VCaP (cell line): ENCODE data around the gene SLC2A6.

ENCODE experiments used
- H3K27ac ChIP-seq: fragments of 450-650 bp; 2 replicates; pipeline ENCODE4 v1.5.1; 2017
- CTCF ChIP-seq: fragments of 450-650 bp; conservative IDR thresholded peaks from 2 replicates; pipeline ENCODE4 v1.5.1; 2017; ENCODE audit warnings: mild to moderate bottlenecking, moderate library complexity

Gene SLC2A6

GRCh38 chr9:133476036-133476931 lies 2.6 kb downstream of the SLC2A6 start:
- no peak overlapping the region for H3K27ac ChIP-seq
- no peak for TF ChIP-seq CTCF

- H3K27ac ChIP-seq = no peak overlapping the region
- TF ChIP-seq CTCF = no peak
Measured at GRCh38 chr9:133475292-133476012, 3.4 kb downstream of the SLC2A6 start.

- no peak for TF ChIP-seq CTCF
- no peak overlapping the region for H3K27ac ChIP-seq
Measured at GRCh38 chr9:133474853-133475252, 4.0 kb downstream of the SLC2A6 start.

- H3K27ac ChIP-seq = no peak overlapping the region
- TF ChIP-seq CTCF = no peak
Measured at GRCh38 chr9:133474215-133474614, 4.7 kb downstream of the SLC2A6 start.

GRCh38 chr9:133473743-133474142 lies 5.2 kb downstream of the SLC2A6 start:
- TF ChIP-seq CTCF = no peak
- no peak overlapping the region for H3K27ac ChIP-seq

GRCh38 chr9:133472753-133473378 lies 6.0 kb downstream of the SLC2A6 start:
- no peak for TF ChIP-seq CTCF
- no peak overlapping the region for H3K27ac ChIP-seq

GRCh38 chr9:133472277-133472645 lies 6.6 kb downstream of the SLC2A6 start:
- H3K27ac ChIP-seq = no peak overlapping the region
- TF ChIP-seq CTCF = no peak
